HCT116 (cell line): ENCODE results near the gene PTGIR. TPM values are rescaled to one million over a fixed set of nuclear protein-coding genes. Genes with fewer than 3 reads are reported as not detected.

ENCODE experiments used
- ATAC-seq: fragments of 200-7000 bp; cut with Tn5 transposase; 2 replicates; pipeline ENCODE4 v1.9.1; 2020; ENCODE audit warnings: mild to moderate bottlenecking, moderate library complexity
- BruUV-seq: library from RNA; stranded (reverse); fragments of 400-500 nt; replicated peaks from 2 replicates; lab custom pipeline; 2021; lab: Mats Ljungman, UMichigan
- CTCF ChIA-PET: fragments of 300-600 bp; sonication (Branson Sonifier 250); formaldehyde crosslinking; loops from one replicate; lab custom pipeline; 2021; ENCODE audit warnings: antibody characterized with exemption; lab: Charles Lee
- POLR2A ChIA-PET: fragments of 300-600, 350-600 bp; sonication (Branson Sonifier 250); formaldehyde crosslinking; loops from one replicate; lab custom pipeline; 2021; ENCODE audit warnings: antibody characterized with exemption; lab: Charles Lee
- RAD21 ChIA-PET, 2 experiments: fragments of 300-600 bp; sonication (Branson Sonifier 250); formaldehyde crosslinking; loops; one replicate each; lab custom pipeline; 2023; ENCODE audit warnings: low total read pairs in 2 of 2; ENCODE audit not compliant: uncharacterized antibody in 2 of 2, unreplicated experiment in 2 of 2, low non-redundant PET in 1 of 2; lab: Charles Lee
- DNase-seq: peaks from one replicate; pipeline ENCODE4 v3.0.0-alpha.2; 2010; ENCODE audit warnings: low read depth, low spot score
- H2AFZ ChIP-seq: fragments of 200-600 bp; shearing (Covaris generic), sonication (generic); 2 replicates; pipeline ENCODE4 v1.6.1; 2017; ENCODE audit warnings: low read depth, mixed run types, mixed read lengths, antibody characterized with exemption, low read length; ENCODE audit not compliant: poor library complexity, severe bottlenecking
- H3K27ac ChIP-seq: 2 replicates; pipeline ENCODE4 v1.5.1; 2012; ENCODE audit warnings: low read depth, low read length
- H3K27me3 ChIP-seq: fragments of 200-600 bp; sonication (generic); 2 replicates; pipeline ENCODE4 v1.6.1; 2016; ENCODE audit warnings: mixed run types, low read length, mixed read lengths; ENCODE audit not compliant: insufficient read depth
- H3K36me3 ChIP-seq, 2 experiments: fragments of 200-500 bp in 1 of 2; fragments of 200-600 bp in 1 of 2; sonication (Bioruptor generic) in 1 of 2; sonication (generic) in 1 of 2; 2 replicates each; pipeline versions ENCODE4 v1.5.1 to v1.6.1; 2014 to 2016; ENCODE audit warnings: low read length in 2 of 2, inconsistent platforms in 1 of 2, mixed read lengths in 1 of 2, mixed run types in 1 of 2; ENCODE audit not compliant: insufficient read depth in 2 of 2, control insufficient read depth in 1 of 2
- H3K4me1 ChIP-seq, 2 experiments: fragments of 200-600 bp in 1 of 2; sonication (generic) in 1 of 2; 2 replicates each; pipeline versions ENCODE4 v1.5.1 to v1.6.1; 2012 to 2017; ENCODE audit warnings: low read length in 2 of 2, inconsistent platforms in 1 of 2, mild to moderate bottlenecking in 1 of 2, mixed read lengths in 1 of 2, mixed run types in 1 of 2, moderate library complexity in 1 of 2; ENCODE audit not compliant: insufficient read depth in 2 of 2, control insufficient read depth in 1 of 2
- H3K4me2 ChIP-seq: fragments of 200-600 bp; sonication (generic); 2 replicates; pipeline ENCODE4 v1.6.1; 2017; ENCODE audit warnings: mixed run types, low read length, mixed read lengths
- H3K4me3 ChIP-seq, 2 experiments: fragments of 200-600 bp in 1 of 2; sonication (generic) in 1 of 2; replicated peaks in 1 of 2; 2 replicates each; pipeline ENCODE4 v1.5.1; 2011 to 2016; ENCODE audit warnings: low read length in 2 of 2, control low read depth in 1 of 2, low read depth in 1 of 2, mild to moderate bottlenecking in 1 of 2, mixed read lengths in 1 of 2, mixed run types in 1 of 2
- H3K79me2 ChIP-seq: fragments of 200-600 bp; sonication (generic); 2 replicates; pipeline ENCODE4 v1.6.1; 2017; ENCODE audit warnings: mild to moderate bottlenecking, mixed run types, low read length, moderate library complexity, mixed read lengths; ENCODE audit not compliant: insufficient read depth
- H3K9ac ChIP-seq: fragments of 200-600 bp; sonication (generic); 2 replicates; pipeline ENCODE4 v1.6.1; 2016; ENCODE audit warnings: low read length, mixed read lengths
- H3K9me2 ChIP-seq: fragments of 200-600 bp; sonication (generic), shearing (Covaris generic); 2 replicates; pipeline ENCODE4 v1.6.1; 2017; ENCODE audit warnings: mixed run types, mild to moderate bottlenecking, moderate library complexity; ENCODE audit not compliant: insufficient read depth
- H3K9me3 ChIP-seq, 2 experiments: fragments of 200-500 bp in 1 of 2; fragments of 200-600 bp in 1 of 2; sonication (Bioruptor generic) in 1 of 2; sonication (generic) in 1 of 2; 2 replicates each; pipeline ENCODE4 v1.6.1; 2014 to 2017; ENCODE audit warnings: low read length in 2 of 2, mixed read lengths in 2 of 2, inconsistent platforms in 1 of 2, low read depth in 1 of 2, mild to moderate bottlenecking in 1 of 2, mixed run types in 1 of 2, moderate library complexity in 1 of 2; ENCODE audit not compliant: control insufficient read depth in 1 of 2, insufficient read depth in 1 of 2
- H4K20me1 ChIP-seq: fragments of 200-600 bp; sonication (generic), shearing (Covaris generic); 2 replicates; pipeline ENCODE4 v1.6.1; 2017; ENCODE audit warnings: mixed run types, mild to moderate bottlenecking, moderate library complexity; ENCODE audit not compliant: insufficient read depth
- CEBPB ChIP-seq: IDR thresholded peaks from 2 replicates; pipeline ENCODE4 v1.6.1; 2012; ENCODE audit warnings: low read depth
- CTCF ChIP-seq, 3 experiments: fragments of 200-600 bp in 1 of 3; sonication (generic) in 1 of 3; IDR thresholded peaks in 2 of 3; conservative IDR thresholded peaks in 1 of 3; 2 replicates each; pipeline ENCODE4 v1.5.1; 2012 to 2017; ENCODE audit warnings: low read depth in 2 of 3, low read length in 2 of 3, antibody characterized with exemption in 1 of 3, borderline replicate concordance in 1 of 3, control low read depth in 1 of 3, mild to moderate bottlenecking in 1 of 3, mixed read lengths in 1 of 3, mixed run types in 1 of 3, moderate library complexity in 1 of 3; ENCODE audit not compliant: insufficient read depth in 1 of 3
- EZH2 ChIP-seq: fragments of 200-600 bp; sonication (generic); IDR thresholded peaks from 2 replicates; pipeline ENCODE4 v1.6.1; 2017; ENCODE audit warnings: antibody characterized with exemption, mixed run types
- EZH2phosphoT487 ChIP-seq: fragments of 200-600 bp; IDR thresholded peaks from 2 replicates; pipeline ENCODE4 v1.6.1; 2018; ENCODE audit warnings: antibody characterized with exemption, borderline replicate concordance
- FOSL1 ChIP-seq: IDR thresholded peaks from 2 replicates; pipeline ENCODE4 v1.6.1; 2012; ENCODE audit warnings: low read depth
- POLR2AphosphoS5 ChIP-seq: IDR thresholded peaks from 2 replicates; pipeline ENCODE4 v1.6.1; 2011; ENCODE audit warnings: mild to moderate bottlenecking, low read depth, low read length, moderate library complexity
- SRF ChIP-seq: IDR thresholded peaks from 2 replicates; pipeline ENCODE4 v1.6.1; 2012; ENCODE audit warnings: low read depth
- TCF7L2 ChIP-seq: IDR thresholded peaks from 2 replicates; pipeline ENCODE4 v1.7.0; 2011; ENCODE audit warnings: borderline replicate concordance, inconsistent platforms; ENCODE audit not compliant: insufficient read depth, insufficient read length; ENCODE audit errors: extremely low read depth
- intact Hi-C: fragments of 100-400 bp; cut with micrococcal nuclease; formaldehyde crosslinking; loops from 2 replicates; pipeline ENCODE4 v1.10.0; 2022
- total RNA-seq: library from RNA; stranded (reverse); gene quantifications from one replicate; pipeline ENCODE4 v1.2.1, GENCODE V29; 2021; ENCODE audit not compliant: unreplicated experiment

PTGIR gene
- total RNA-seq, 1 experiment from 2014 or later = not detected

GRCh38 chr19:46648961-46649960 lies 24.4 kb upstream of the PTGIR start:
- H3K9me3 ChIP-seq = no peaks in the 10 kb centered on the region
- ATAC-seq = no peak
- H3K4me3 ChIP-seq = no peak overlapping the region
- no peaks in the 10 kb centered on the region for H3K36me3 ChIP-seq
- no peak overlapping the region for H2AFZ ChIP-seq
- RAD21 ChIA-PET = no interaction called here
- intact Hi-C loops = no loop called here
- no peak overlapping the region for H3K9ac ChIP-seq
- no TSS peak for BruUV-seq
- TF ChIP-seq POLR2AphosphoS5 (no peak), EZH2 (no peak), EZH2phosphoT487 (no peak), TCF7L2 (no peak), FOSL1 (no peak), CEBPB (no peak), CTCF (IDR thresholded peaks at IDR 0.05 in 2 of 3, conservative IDR thresholded peaks at IDR 0.05 in 1 of 3; ENCODE audit: borderline replicate concordance in 1 of 3, insufficient read depth in 1 of 3, low read depth in 2 of 3, low read length in 2 of 3) (no peak), SRF (no peak)
- TF ChIP-seq, all 23 proteins: peak for 0
- 0 out of 4 replicates have a peak, but pooled peaks cover 0 to 3% of the 10 kb centered on the region in 2 experiments for H3K4me1 ChIP-seq
- no peaks in the 10 kb centered on the region for H3K9me2 ChIP-seq
- no peak for DNase-seq
- no peak overlapping the region for H3K4me2 ChIP-seq
- no peaks in the 10 kb centered on the region for H3K27me3 ChIP-seq
- no peaks in the 10 kb centered on the region for H3K79me2 ChIP-seq
- H4K20me1 ChIP-seq = no peaks in the 10 kb centered on the region
- CTCF ChIA-PET = no interaction called here
- H3K27ac ChIP-seq = no peak overlapping the region
- POLR2A ChIA-PET = no interaction called here
